Measurements from ENCODE around the gene TMEM59L. TPM values are rescaled to one million over a fixed set of nuclear protein-coding genes. Genes with fewer than 3 reads are reported as not detected.
A peak's percentile ranks its signal among the peaks of the same experiment; 100 is the strongest.

The TMEM59L gene
- total and polyA plus RNA-seq, 2 donors (not counting 1 experiment from before 2014, with no cell fraction given) = 0.14 to 0.33 TPM

DNA sequence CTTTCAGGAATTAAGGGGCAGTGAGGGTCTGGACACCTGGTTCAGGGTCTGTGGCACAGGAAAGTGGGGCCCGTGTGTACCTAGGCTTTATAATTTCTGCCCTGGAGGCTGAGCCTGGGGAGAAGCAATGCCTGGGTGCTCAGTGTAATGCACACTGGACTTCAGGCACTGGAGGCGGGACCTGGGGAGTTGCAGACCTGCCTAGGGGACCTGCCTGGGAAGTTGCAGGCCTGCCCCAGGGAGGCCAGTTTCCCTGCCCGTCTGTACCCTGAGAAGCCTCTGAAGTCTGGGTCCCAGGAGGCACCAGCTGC is 2.5 kb upstream of the TMEM59L start:
- Histone ChIP-seq H3K9ac (ENCODE audit: insufficient read depth, low read length) (no peak overlapping the region), H3K4me2 (ENCODE audit: extremely low read depth, insufficient read depth, low read length) (no peak overlapping the region), H3K27me3 (ENCODE audit: control insufficient read depth, insufficient read depth, low read length) (peaks cover 72% of the 10 kb centered on the region), H2AFZ (ENCODE audit: low read length) (no peak overlapping the region), H3K9me3 (ENCODE audit: control insufficient read depth, insufficient read depth, low read depth, low read length) (no peaks in the 10 kb centered on the region), H3K79me2 (ENCODE audit: control insufficient read depth, insufficient read depth, low read length) (no peaks in the 10 kb centered on the region), H3K27ac (ENCODE audit: insufficient read depth, low read length) (no peak overlapping the region), H3K36me3 (ENCODE audit: control insufficient read depth, insufficient read depth, low read length) (no peaks in the 10 kb centered on the region), H4K20me1 (ENCODE audit: control insufficient read depth, extremely low read depth, insufficient read depth, low read length) (no peaks in the 10 kb centered on the region), H3K4me3 (replicated peaks in 1 of 4; ENCODE audit: control extremely low read depth in 1 of 4, insufficient read depth in 1 of 4, low read depth in 3 of 4, low read length in 4 of 4) (no peak overlapping the region), H3K4me1 (ENCODE audit: control insufficient read depth, extremely low read depth, insufficient read depth, low read length) (no peaks in the 10 kb centered on the region)
- no peak for DNase-seq (ENCODE audit: low read depth in 2 of 2)
- TF ChIP-seq, protein P1, sequence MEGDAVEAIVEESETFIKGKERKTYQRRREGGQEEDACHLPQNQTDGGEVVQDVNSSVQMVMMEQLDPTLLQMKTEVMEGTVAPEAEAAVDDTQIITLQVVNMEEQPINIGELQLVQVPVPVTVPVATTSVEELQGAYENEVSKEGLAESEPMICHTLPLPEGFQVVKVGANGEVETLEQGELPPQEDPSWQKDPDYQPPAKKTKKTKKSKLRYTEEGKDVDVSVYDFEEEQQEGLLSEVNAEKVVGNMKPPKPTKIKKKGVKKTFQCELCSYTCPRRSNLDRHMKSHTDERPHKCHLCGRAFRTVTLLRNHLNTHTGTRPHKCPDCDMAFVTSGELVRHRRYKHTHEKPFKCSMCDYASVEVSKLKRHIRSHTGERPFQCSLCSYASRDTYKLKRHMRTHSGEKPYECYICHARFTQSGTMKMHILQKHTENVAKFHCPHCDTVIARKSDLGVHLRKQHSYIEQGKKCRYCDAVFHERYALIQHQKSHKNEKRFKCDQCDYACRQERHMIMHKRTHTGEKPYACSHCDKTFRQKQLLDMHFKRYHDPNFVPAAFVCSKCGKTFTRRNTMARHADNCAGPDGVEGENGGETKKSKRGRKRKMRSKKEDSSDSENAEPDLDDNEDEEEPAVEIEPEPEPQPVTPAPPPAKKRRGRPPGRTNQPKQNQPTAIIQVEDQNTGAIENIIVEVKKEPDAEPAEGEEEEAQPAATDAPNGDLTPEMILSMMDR (conservative IDR thresholded peaks at IDR 0.05 in 1 of 2, IDR thresholded peaks at IDR 0.05 in 1 of 2; ENCODE audit: low read depth in 1 of 2, low read length in 2 of 2) = no peak
- TF ChIP-seq EZH2 (IDR thresholded peaks at IDR 0.05; ENCODE audit: low read length, missing control alignments) = no peak

DNA sequence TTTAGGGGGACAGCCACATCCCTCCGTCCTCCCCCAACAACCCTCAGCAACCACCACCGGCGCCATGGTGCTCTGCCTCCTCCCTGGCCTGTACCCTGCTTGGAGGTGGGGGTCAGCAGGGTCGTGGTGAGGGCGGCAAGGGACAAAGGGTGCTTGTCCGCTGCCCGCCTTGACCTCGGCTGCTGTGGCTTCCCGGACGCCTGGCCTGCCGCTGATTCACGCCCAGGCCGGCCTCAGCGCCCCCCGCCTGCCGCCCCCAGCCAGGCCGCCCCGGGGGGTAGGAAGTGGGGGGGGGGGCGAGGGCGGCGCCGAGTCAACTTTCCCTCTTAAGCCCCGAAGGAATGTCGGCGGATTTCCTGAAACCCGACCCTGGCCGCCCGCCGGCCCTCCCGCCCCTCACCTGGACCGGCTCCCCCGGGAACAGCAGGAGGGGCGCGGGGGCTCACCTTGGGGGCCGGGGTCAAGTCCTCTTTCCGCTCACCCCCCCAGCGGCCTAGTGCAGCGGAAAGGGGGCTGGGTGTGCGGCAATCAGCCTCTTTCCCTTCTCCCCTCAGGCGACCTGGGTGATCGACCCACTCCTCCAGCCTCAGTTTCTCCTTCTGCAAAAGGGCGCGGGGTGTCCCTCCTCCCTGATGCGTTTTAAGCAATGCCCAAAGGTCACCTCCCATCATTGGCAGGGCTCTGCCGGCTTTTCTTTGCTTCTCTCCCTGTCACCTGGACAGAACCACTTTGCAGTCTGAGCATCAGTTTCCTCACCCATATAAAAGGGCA is 1.9 kb upstream of the TMEM59L start:
- Histone ChIP-seq H3K9me3 (ENCODE audit: control insufficient read depth, insufficient read depth, low read depth, low read length) (no peaks in the 10 kb centered on the region), H3K79me2 (ENCODE audit: control insufficient read depth, insufficient read depth, low read length) (no peaks in the 10 kb centered on the region), H3K4me2 (ENCODE audit: extremely low read depth, insufficient read depth, low read length) (no peak overlapping the region), H2AFZ (ENCODE audit: low read length) (no peak overlapping the region), H3K4me1 (ENCODE audit: control insufficient read depth, extremely low read depth, insufficient read depth, low read length) (no peaks in the 10 kb centered on the region), H3K4me3 (replicated peaks in 1 of 4; ENCODE audit: control extremely low read depth in 1 of 4, insufficient read depth in 1 of 4, low read depth in 3 of 4, low read length in 4 of 4) (no peak overlapping the region), H3K27ac (ENCODE audit: insufficient read depth, low read length) (no peak overlapping the region), H4K20me1 (ENCODE audit: control insufficient read depth, extremely low read depth, insufficient read depth, low read length) (no peaks in the 10 kb centered on the region), H3K27me3 (ENCODE audit: control insufficient read depth, insufficient read depth, low read length) (peaks cover 68% of the 10 kb centered on the region), H3K36me3 (ENCODE audit: control insufficient read depth, insufficient read depth, low read length) (no peaks in the 10 kb centered on the region), H3K9ac (ENCODE audit: insufficient read depth, low read length) (no peak overlapping the region)
- no peak for DNase-seq (ENCODE audit: low read depth in 2 of 2)
- peak; percentile 81 for TF ChIP-seq EZH2 (IDR thresholded peaks at IDR 0.05; ENCODE audit: low read length, missing control alignments)
- TF ChIP-seq, protein P1 (conservative IDR thresholded peaks at IDR 0.05 in 1 of 2, IDR thresholded peaks at IDR 0.05 in 1 of 2; ENCODE audit: low read depth in 1 of 2, low read length in 2 of 2) = no peak

DNA sequence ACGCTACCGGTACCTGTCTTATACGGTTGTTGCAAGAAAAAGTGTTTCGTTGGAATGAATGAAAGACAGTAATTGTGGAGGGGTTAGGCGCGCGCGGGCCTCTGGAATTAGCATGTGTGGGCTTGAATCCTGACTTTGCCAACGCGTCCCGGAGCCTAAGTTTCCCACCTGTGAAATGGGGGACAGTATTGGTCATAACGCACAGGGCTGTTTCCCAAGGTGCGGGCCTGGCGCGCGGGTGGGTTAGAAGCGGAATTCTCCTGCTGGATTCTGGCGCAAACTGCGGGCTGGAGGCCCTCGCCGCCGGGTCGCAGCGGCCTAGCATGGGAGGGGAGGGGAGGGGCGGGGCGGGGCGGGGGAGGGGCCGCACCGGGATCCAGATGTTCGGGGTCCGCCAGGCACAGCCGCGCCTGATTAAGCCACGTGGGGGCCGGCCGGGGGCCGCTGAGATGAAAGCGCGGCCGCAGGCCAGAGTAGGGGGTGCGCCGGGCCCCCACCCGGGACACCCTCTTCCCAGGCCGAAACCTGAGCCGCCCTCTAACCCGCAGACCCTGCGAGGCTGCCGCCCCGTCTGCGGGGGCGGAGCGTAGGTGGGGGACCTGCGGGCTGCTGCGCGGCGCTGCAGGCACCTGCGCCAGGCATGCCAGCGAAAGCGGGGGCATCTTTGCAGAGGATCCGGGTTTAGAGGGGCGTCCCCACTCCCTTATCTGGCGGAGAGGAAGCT is 1.2 kb upstream of the TMEM59L start:
- H2AFZ ChIP-seq (ENCODE audit: low read length) = no peak overlapping the region

More for the DNA sequence above, 1.2 kb upstream of the TMEM59L start:
- H3K9ac ChIP-seq (ENCODE audit: insufficient read depth, low read length) = no peak overlapping the region
- no peaks in the 10 kb centered on the region for H4K20me1 ChIP-seq (ENCODE audit: control insufficient read depth, extremely low read depth, insufficient read depth, low read length)
- no peaks in the 10 kb centered on the region for H3K79me2 ChIP-seq (ENCODE audit: control insufficient read depth, insufficient read depth, low read length)
- no peak for DNase-seq (ENCODE audit: low read depth in 2 of 2)
- H3K27me3 ChIP-seq (ENCODE audit: control insufficient read depth, insufficient read depth, low read length) = peaks cover 73% of the 10 kb centered on the region
- no peak overlapping the region for H3K27ac ChIP-seq (ENCODE audit: insufficient read depth, low read length)
- H3K36me3 ChIP-seq (ENCODE audit: control insufficient read depth, insufficient read depth, low read length) = no peaks in the 10 kb centered on the region
- H3K4me2 ChIP-seq (ENCODE audit: extremely low read depth, insufficient read depth, low read length) = no peak overlapping the region
- TF ChIP-seq EZH2 (IDR thresholded peaks at IDR 0.05; ENCODE audit: low read length, missing control alignments) = peak; percentile 93
- TF ChIP-seq, protein P1 (conservative IDR thresholded peaks at IDR 0.05 in 1 of 2, IDR thresholded peaks at IDR 0.05 in 1 of 2; ENCODE audit: low read depth in 1 of 2, low read length in 2 of 2) = no peak
- H3K4me3 ChIP-seq (replicated peaks in 1 of 4; ENCODE audit: control extremely low read depth in 1 of 4, insufficient read depth in 1 of 4, low read depth in 3 of 4, low read length in 4 of 4) = no peak overlapping the region
- no peaks in the 10 kb centered on the region for H3K4me1 ChIP-seq (ENCODE audit: control insufficient read depth, extremely low read depth, insufficient read depth, low read length)
- no peaks in the 10 kb centered on the region for H3K9me3 ChIP-seq (ENCODE audit: control insufficient read depth, insufficient read depth, low read depth, low read length)

All from fibroblast of lung (primary cell).